Measurements from ENCODE around the gene PCDH1.

PCDH1 gene

DNA sequence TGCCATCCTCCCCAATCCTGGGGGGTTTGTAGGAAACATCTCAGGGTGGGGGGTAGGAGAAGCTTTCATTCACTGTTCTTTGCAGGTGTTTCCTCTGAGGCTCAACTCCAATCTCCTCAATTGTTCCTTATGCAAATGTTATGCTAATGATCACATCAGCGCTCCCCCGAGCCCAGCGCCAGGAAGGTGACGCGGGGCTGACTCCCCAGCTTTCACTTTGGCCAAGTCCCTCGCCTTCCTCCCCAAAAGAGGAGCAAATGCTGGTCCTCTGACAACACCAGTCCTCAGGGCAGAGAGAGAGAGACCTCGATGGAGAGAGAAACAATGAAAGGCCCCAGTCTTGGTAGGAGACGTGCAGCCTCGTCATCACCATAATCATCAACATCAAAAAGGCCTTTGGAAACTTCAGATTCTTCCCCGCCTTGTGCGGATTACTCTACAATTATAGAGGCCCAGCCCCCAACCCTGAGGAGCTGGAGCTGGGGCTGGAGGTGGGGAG lies 39.1 kb downstream of the PCDH1 start:
- H3K4me3 ChIP-seq (ENCODE audit: low read length), result no peak overlapping the region
- TF ChIP-seq, protein P1, sequence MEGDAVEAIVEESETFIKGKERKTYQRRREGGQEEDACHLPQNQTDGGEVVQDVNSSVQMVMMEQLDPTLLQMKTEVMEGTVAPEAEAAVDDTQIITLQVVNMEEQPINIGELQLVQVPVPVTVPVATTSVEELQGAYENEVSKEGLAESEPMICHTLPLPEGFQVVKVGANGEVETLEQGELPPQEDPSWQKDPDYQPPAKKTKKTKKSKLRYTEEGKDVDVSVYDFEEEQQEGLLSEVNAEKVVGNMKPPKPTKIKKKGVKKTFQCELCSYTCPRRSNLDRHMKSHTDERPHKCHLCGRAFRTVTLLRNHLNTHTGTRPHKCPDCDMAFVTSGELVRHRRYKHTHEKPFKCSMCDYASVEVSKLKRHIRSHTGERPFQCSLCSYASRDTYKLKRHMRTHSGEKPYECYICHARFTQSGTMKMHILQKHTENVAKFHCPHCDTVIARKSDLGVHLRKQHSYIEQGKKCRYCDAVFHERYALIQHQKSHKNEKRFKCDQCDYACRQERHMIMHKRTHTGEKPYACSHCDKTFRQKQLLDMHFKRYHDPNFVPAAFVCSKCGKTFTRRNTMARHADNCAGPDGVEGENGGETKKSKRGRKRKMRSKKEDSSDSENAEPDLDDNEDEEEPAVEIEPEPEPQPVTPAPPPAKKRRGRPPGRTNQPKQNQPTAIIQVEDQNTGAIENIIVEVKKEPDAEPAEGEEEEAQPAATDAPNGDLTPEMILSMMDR (conservative IDR thresholded peaks at IDR 0.05; ENCODE audit: low read length), result no peak
- no peak for DNase-seq (ENCODE audit: low read depth)

DNA sequence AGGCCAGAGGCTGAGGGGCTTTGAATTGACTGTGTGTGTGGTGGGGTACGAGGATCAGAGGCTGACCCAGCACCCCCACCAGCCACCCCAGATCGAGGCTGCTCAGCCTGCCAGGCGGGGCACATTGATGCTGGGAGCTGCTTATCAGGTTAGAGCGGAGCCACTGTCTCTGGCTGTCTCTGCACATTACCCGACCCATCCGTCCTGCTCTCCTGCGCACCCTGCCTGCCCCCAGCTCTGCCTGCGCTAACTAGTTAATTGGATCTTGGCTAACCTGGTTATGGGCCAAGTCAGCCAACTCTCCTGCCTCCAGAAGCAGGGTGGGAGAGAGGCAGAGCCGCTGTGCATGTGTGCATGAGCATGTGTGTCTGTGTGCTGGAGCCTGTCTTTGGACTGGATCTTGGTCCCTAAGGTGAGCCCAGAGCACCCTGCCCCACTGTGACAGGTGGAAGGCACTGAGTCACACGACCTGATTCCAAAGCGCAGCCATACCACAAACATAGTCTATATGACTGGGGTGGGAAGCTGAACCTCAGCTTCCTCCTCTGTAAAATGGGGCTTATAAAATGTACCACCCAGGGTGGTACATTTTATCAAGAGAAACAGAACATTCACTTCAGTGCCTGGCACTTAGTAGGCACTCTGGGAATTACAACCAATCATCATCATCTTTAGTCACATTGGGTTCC lies 39.7 kb downstream of the PCDH1 start:
- TF ChIP-seq, protein P1 (conservative IDR thresholded peaks at IDR 0.05; ENCODE audit: low read length), result no peak
- H3K4me3 ChIP-seq (ENCODE audit: low read length), result no peak overlapping the region
- no peak for DNase-seq (ENCODE audit: low read depth)

DNA sequence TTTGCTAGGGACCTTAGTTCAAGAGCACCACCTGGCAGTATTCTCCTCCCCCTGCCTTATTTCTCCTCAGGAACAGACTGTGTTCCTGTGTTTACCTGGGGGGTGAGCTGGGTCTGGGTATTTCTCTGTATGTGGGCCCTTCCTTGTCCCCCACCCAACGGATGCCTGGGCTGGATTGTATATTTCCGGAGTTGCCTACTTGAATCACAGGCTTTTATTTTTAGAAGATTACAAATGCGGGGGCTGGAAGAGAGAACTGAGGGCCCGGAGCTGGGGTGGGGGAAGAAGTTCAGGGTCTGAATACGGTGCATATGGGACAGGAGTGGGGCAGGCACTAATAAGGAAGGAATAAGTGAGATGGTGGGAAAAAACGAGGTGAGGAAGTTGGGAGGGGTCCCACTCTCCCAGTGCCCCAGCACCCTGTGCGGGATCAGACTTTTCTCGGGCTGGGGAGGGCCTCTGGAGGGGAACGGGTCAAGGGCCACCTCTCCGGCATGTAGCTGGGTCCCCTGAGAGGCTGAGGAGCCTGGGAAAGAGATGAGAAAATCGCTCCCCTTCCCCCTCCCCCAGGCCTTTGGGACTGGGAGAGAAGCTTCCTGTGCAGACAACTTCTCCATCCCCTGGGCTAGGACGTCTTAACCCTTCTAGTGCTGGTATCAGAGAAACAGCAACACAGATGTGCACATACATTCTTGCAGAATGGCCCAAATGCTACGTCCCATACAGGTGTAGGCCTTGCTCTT lies 42.1 kb downstream of the PCDH1 start:
- peak; percentile 38 for DNase-seq (ENCODE audit: low read depth)
- TF ChIP-seq, protein P1 (conservative IDR thresholded peaks at IDR 0.05; ENCODE audit: low read length), result no peak
- no peak overlapping the region for H3K4me3 ChIP-seq (ENCODE audit: low read length)

DNA sequence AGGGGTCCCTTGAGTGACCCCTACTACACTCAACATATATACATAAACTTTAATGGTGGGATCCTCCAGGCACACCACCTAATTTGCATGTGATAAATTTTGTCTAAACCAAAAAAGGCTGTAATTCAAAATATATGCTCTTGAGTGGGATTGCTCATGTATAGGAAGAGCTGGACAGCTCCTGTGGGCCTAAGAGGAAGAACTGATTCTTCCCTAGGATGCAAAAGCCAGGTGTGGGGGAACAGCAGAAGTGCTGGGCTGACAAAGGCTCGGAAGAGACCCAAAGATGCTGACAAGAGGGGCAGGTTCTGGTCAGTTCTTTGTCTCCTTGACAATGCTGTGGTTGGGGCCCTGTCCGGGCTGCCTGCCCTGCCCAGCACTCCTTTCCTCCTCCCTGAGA lies 43.9 kb downstream of the PCDH1 start:
- TF ChIP-seq, protein P1 (conservative IDR thresholded peaks at IDR 0.05; ENCODE audit: low read length), result no peak
- no peak overlapping the region for H3K4me3 ChIP-seq (ENCODE audit: low read length)
- DNase-seq (ENCODE audit: low read depth), result peak; percentile 39

DNA sequence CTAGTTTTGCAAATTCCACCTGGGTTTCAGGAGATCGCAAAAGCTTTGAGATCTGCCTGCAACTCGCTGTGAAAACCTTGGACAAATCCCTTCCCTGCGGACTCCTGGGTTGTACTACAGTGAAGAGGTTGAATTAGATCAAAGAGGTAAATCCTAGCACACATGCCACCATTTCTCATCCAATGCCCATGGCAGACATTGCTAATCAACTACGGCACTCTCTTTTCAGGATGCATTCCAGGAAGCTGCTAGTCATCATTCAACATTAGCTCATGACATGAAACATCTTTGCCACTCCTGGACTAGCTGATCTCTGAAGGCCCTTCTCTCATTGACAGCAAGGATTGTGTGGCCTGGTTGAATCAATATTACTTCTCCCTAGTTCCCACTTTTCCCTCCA lies 46.1 kb downstream of the PCDH1 start:
- TF ChIP-seq, protein P1 (conservative IDR thresholded peaks at IDR 0.05; ENCODE audit: low read length), result no peak
- no peak for DNase-seq (ENCODE audit: low read depth)
- H3K4me3 ChIP-seq (ENCODE audit: low read length), result no peak overlapping the region

DNA sequence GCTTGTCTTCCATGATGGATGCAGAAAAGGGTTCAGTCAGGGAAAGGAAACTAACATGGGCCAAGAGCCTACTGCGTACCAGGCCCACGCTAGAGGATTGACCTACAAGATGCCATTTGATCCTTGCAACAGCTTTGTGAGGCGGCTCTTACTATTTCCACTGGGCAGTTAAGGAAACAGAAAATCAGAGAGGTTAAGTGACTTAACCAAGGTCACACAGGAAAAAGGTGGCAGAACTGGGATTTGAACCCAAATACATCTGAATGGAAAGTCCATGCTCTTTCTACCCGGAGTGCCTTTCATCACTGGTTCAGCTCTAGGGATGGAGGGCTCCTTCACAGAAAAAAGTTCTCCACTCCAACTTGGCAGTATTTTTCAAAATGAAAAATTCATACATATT lies 50.0 kb downstream of the PCDH1 start:
- TF ChIP-seq, protein P1 (conservative IDR thresholded peaks at IDR 0.05; ENCODE audit: low read length), result no peak
- no peak overlapping the region for H3K4me3 ChIP-seq (ENCODE audit: low read length)

DNA sequence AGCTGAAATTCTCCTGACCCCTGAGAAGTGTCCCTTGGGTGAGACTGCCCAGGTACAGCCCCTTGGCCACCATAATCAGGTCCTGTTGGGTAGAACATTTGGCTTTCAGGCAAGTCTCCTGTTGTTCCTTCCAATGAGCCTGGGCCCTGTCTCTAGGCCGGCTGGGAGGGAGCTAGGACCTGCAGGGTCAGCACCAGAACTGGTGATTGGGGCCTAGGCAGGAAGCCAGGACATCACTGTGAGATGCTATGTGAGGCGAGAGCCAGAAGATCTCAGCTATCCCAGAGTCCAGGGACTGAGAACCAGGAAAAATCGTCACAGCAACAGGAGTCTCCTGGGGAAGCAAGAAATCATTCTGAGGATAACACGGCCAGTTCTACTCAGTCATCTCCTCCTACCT lies 51.5 kb downstream of the PCDH1 start:
- no peak overlapping the region for H3K4me3 ChIP-seq (ENCODE audit: low read length)
- no peak for DNase-seq (ENCODE audit: low read depth)
- TF ChIP-seq, protein P1 (conservative IDR thresholded peaks at IDR 0.05; ENCODE audit: low read length), result no peak

More for the DNA sequence above, 50.0 kb downstream of the PCDH1 start:
- DNase-seq (ENCODE audit: low read depth), result no peak
